GDM1 (cell line): ENCODE results near the gene KIF6.
"Not testable (repeated sequence)": the region's sequence is repeated elsewhere in the genome, so short reads cannot be mapped to it uniquely, and the experiment has no call there.

ENCODE experiments used
- DNase-seq: peaks from one replicate; lab custom pipeline; 2025; lab: John Stamatoyannopoulos, UW

Gene KIF6

GRCh38 chr6:39724787-39725631 lies at the start of gene KIF6:
KIF6 (minus strand) TSS chr6:39725408; CDS start chr6:39725310, 98 bp downstream.
- DNase-seq = no peak

GRCh38 chr6:39773782-39774181 lies 48.6 kb upstream of the KIF6 start:
- DNase-seq = no peak

DNA sequence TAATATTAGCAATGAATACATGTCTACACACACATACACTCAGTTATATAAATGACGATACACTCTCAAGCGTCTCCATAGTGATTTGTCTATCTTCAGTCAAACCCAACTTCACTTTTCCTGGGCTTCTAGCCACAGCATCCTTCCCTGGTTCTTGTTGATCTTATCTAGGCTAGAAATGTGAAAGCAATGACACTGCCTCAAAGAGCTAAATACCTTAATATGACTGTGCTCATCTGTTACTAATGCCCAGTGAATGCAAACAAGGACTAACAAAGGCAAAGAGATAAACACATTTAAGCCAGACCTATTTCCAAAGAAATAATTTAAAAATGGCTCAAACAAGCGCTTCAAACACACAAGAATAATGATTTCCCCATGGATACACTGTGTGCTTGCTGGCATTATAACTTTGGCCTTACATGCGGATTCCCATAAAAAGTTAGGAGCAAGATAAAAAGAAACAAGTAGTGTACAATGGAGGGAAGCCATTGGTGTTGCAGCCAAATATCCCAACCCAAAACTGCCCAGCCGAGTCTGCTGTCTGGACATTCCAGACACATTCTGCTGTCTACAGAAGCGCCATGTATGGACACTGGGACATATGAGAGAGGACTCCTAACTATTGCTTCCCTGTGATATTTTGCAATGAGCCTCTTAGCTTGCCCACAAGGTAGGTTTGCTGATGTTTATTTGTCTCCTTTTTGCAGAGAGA lies 47.5 kb upstream of the KIF6 start:
- DNase-seq = no peak

GRCh38 chr6:39770446-39770845 lies 45.2 kb upstream of the KIF6 start:
- no peak for DNase-seq

GRCh38 chr6:39769012-39769411 lies 43.8 kb upstream of the KIF6 start:
- no peak for DNase-seq

- no peak for DNase-seq
Measured at GRCh38 chr6:39765508-39766065, 40.4 kb upstream of the KIF6 start.

DNA sequence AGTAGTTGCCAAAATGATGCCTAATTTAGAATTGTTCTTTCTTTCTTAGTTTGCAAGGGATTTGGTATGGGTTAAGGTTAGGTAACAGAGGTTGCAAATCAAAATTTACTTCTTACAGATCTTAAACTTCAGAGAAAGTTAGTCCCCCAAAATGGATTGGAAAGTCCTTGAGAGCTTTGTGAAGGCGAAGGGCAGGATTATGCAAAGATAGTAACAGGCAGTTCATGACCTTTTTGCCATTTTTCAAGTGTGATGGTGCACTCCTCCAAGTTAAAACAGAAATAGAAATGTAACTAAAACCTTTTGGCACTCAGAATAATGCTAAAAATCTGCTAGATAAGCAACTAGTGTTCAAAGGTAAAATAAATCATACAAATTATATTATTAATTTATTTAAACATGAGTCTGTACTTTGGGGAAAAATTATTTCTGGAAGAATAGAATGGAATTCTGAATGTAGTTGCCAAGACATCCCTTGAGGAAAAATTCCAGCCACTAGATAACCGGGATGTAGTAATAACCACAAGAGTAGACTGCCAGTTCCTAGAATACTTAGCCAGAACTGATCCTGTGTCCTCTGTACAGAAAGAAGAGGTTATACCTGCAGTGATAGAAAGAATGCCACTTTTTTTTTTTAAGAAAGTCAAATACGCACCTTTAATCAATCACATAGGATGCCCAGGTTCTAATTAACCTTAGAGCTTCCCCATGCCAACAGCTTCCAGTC lies 35.2 kb upstream of the KIF6 start:
- DNase-seq = no peak

DNA sequence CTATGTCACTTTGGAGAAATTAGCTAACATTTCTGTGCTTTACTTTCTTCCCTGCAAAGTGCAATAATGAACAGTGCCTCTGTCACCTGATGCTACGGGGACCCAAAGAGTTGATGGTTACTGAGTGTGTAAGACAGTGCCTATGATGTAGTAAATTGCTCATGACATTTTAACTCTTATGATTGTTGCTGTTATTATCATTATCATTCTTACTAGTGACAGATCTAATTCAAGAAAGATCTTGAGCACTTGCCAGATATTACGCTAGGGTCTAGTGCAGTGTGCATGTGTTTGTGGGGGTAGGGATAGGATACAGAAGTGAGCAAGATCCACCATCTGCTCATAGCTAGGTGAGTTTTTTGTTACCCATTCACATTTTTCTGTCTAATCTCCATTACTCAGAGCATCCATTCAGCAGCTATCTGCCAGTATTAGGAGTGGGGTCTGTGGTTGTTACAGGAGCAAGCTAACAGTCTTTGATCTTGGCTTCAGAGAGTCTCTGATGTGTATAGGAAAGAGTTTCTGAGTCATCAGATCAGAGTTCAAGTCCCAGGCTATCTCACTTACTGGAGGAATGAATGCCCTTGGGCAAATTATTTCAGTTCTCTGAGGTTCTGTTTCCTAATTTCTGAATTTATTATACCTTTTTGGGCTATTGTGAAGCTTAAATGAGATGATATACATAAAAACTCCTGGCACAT lies 33.8 kb upstream of the KIF6 start:
- no peak for DNase-seq

DNA sequence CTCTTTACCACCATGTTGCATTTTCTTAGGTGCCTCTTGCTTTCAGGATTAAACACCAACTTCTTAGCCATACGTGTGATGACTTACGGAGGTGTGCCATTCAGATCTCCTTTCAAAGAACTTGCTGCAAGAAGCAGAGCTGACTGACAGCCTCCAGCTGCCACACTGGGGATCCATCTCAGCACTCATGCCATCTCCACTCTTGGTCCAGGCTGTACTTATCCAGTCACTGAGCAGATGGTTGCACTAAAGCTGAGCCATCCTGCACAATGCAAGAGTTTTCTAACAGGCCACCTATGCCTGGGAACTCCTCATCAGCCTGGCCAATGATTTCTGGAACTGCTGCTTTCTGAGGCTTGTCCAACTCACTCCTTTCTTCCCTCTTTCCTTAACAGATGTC lies 31.4 kb upstream of the KIF6 start:
- DNase-seq = no peak

DNA sequence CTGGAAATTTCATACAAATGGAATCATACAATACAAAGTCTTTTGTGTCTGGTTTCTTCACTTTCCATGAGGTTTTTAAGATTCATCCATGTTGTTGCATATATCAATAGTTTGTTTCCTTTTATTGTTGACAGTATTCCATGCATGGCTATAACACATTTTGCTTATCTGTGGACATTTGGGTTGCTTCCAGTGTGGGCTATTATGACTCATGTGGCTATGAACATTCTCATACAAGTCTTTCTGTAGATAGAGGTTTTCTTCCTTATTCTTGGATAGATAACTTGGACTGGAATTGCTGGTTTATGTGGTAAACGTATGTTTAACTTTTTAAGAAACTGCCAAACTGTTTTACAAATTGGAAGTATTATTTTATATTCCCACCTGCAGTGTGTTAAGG lies 30.0 kb upstream of the KIF6 start:
- DNase-seq = no peak

- no peak for DNase-seq
Measured at GRCh38 chr6:39754514-39755115, 29.4 kb upstream of the KIF6 start.

GRCh38 chr6:39753725-39754045 lies 28.5 kb upstream of the KIF6 start:
- DNase-seq = no peak

DNA sequence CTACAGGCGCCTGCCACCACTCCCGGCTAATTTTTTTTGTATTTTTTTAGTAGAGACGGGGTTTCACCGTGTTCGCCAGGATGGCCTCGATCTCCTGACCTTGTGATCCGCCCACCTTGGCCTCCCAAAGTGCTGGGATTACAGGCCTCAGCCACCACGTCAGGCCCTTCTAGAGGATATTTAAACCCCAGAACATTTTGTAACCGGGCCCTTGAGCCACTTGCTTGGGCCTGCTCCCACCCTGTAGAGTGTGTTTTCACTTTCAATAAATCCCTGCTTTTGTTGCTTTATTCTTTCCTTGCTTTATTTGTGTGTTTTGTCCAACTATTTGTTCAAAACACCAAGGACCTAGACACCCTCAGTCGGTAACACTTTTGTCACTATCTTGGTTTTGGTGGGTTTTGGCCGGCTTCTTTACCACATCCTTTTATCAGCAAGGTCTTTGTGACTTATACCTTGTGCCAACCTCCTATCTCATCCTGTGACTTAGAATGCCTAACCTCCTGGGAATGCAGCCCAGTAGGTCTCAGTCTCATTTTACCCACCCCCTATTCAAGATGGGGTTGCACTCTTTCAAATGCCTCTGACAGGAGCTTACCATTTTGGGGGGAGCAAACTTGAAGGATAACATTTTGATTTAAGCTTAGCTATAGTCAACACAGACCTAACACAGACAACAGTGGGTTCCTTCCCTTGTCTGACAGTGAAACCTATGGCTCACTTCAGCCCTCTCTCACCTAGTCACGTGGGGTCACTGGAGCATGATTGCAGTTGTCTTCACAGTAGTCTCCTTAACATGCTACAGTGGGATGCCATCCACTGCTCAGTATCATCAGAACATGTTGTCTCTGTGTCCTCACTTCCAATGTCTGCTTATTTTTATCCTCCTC lies 27.9 kb upstream of the KIF6 start:
- DNase-seq = no peak

DNA sequence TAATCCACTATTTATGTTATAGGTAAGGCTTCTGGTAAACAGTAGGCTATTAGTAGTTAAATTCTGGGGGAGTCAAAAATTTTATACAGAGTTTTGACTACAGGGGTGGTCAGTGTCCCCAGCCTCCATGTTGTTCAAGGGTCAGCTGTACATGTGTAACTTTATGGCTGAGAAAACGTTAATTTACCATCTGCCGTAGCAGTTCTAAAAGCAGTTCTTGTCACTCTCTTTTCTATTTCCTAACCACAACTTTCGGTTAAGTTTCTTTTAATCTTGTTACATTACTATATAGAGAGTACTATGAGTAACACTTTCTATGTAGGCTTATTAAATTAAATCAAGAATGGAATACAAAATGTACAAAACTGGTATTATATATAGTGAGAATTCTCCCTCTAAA lies 21.6 kb upstream of the KIF6 start:
- no peak for DNase-seq

- no peak for DNase-seq
Measured at GRCh38 chr6:39733704-39734103, 8.5 kb upstream of the KIF6 start.

DNA sequence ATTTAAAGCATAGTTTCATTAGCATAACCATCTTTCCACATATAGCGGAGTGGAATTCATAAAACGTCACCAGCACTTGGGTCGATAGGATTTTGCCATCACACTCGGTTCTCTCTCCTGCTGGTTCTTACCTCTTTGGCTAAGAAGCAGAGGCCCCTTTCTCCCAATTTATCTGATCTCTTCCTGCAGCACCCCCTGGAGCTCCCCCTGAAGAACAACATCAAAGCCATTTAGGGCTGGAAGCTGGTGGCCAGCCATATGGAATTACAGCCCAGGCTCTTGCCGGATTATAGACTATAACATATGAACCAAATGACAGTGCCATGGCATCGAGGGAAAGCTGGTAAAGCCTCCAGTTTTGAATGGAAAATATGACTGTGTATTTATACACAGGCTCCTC lies 6.4 kb upstream of the KIF6 start:
- DNase-seq = no peak

GRCh38 chr6:39729945-39730344 lies 4.7 kb upstream of the KIF6 start:
- DNase-seq = no peak

- DNase-seq = no peak
Measured at GRCh38 chr6:39725632-39725997, 407 bp upstream of the KIF6 start.

DNA sequence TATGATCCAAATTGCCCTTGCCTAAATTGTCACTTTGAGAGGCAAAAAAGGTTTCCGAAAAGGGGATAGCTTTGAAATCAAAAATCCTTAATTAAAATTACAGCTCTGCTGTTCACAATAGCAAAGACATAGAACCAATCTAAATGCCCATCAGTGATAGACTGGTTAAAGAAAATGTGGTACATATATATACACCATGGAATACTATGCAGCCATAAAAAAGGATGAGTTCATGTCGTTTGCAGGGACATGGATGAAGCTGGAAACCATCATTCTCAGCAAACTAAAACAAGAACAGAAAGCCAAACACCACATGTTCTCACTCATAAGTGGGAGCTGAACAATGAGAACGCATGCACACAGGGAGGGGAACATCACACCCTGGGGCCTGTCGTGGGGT lies 1.9 kb downstream of the KIF6 start:
- not testable (repeated sequence) for DNase-seq

GRCh38 chr6:39714802-39715201 lies 10.4 kb downstream of the KIF6 start:
- DNase-seq = no peak
